HG03097 (cell line): ENCODE measurements around the gene TNS2.
"Not testable (repeated sequence)": the region's sequence is repeated elsewhere in the genome, so short reads cannot be mapped to it uniquely, and the experiment has no call there.

Source experiments
- ATAC-seq: cut with Tn5 transposase; IDR thresholded peaks from one replicate; pipeline ENCODE4 v1.9.1; 2021; ENCODE audit not compliant: unreplicated experiment, low FRiP score

Gene TNS2

DNA sequence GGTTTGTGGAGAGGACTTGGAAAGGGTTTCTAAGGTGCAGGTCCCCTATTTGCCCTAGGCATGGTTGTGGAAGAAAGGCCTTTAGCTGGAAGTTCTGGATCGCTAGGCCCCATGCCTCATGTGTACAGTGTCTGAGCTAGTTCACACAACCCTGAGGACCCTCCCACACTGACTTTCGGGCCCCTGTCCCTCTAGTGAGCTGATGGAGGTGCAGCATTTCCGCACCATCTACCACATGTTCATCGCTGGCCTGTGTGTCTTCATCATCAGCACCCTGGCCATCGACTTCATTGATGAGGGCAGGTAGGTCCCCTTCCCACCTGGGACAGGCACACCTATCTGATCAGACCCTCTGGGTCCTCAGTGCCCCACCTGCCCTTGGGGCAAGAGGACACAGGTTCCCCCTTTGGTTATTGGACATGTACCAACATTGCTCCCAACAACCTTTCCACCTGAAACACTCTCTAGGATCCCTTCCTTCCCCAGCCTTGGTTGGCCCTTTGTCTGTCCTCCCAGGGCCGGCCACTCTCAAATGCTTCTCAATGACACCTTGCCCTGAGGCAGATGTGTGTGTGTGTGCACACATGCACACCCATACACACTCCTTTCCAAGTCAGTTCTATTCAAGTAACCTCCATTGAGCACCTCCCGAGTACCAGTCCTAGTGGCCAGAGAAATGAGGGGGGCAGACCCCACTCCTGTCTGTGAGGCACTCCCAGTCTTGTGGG is 56.0 kb downstream of the TNS2 start:
- no peak for ATAC-seq

- ATAC-seq: no peak
Observed at GRCh38 chr12:53107122-53107521, 57.3 kb downstream of the TNS2 start.

DNA sequence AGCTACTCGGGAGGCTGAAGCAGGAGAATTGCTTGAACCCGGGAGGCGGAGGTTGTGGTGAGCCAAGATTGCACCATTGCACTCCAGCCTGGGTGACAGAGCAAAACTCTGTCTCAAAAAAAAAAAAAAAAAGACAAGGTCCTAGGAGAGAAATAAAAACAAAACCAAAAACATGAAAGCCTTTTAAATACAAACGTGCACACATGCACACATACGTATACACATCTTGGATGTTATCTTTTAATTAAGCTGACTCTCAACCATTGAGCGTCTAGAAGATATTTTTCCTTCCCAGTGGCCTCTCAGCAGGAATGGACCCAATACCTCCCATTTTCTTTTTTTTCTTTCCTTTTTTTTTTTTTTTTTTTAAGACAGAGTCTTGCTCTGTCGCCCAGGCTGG is 62.6 kb downstream of the TNS2 start:
- not testable (repeated sequence) for ATAC-seq

DNA sequence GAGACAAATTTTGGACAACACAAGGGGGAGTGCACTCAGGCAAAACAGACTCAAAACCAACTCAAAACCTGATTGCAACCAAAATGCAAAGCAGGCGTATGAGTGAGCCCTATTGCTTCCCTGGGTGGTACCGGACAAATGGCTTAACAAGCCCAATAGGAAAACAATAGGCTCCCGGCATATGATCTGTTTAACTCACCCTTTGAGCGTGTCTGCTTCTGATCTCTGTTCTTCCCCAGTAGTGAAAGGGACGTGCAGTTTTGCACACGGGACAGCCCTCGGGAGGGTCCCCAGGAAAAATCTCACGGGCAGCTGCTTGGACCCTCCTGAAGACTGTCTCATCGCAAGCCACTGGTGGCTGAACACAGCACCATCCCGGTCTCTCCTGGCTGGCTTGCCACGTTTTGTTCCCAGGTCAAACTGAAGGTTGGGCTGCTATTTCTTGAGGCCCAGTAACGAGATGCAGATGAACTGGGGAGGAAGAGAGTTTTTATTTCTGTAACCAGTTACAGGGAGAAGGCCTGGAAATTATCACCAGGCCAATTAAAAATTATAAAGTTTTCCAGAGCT is 63.4 kb downstream of the TNS2 start:
- no peak for ATAC-seq

- no peak for ATAC-seq
Observed at GRCh38 chr12:53113951-53114350, 64.1 kb downstream of the TNS2 start.
